ENCODE results near the gene PLCH2.
A peak's percentile ranks its signal among the peaks of the same experiment; 100 is the strongest.

PLCH2 gene

DNA sequence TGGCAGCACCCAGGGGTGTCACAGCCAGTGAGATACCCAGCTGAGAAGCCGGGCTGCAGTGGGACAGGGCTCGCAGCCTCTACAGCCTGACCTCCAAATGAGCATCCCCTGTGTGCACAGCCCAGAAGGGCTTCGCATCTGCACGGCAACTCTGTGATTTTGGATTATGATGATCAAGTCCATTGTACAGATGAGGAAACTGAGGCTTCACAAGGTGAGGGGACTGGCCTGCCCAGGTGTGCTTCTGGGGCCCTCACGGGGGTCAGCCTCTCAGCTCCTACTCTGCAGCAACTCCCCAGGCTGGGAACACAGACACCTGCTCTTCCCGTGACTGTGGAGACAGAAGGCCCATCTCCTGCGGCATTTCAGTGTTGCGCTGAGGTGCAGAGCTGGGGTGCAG, 62.8 kb downstream of the PLCH2 start:
- H3K27me3 ChIP-seq (ENCODE audit: control insufficient read depth in 2 of 2, insufficient read depth in 2 of 2, low read length in 2 of 2): peaks cover 0 to 15% of the 10 kb centered on the region in 2 donors
- H3K4me1 ChIP-seq (ENCODE audit: control insufficient read depth in 2 of 2, insufficient read depth in 2 of 2, low read length in 2 of 2): peaks cover 32 to 40% of the 10 kb centered on the region in 2 donors
- H3K9me3 ChIP-seq (ENCODE audit: control insufficient read depth in 2 of 2, low read length in 2 of 2): no peaks in the 10 kb centered on the region
- H3K27ac ChIP-seq (ENCODE audit: low read depth in 2 of 2, low read length in 2 of 2): no peak overlapping the region
- no peak overlapping the region for H3K9ac ChIP-seq (ENCODE audit: low read depth in 1 of 2, low read length in 2 of 2)
- H3K4me3 ChIP-seq (ENCODE audit: low read length in 2 of 2): no peak overlapping the region
- no peaks in the 10 kb centered on the region for H3K36me3 ChIP-seq (ENCODE audit: control insufficient read depth in 2 of 2, insufficient read depth in 2 of 2, low read length in 2 of 2)

DNA sequence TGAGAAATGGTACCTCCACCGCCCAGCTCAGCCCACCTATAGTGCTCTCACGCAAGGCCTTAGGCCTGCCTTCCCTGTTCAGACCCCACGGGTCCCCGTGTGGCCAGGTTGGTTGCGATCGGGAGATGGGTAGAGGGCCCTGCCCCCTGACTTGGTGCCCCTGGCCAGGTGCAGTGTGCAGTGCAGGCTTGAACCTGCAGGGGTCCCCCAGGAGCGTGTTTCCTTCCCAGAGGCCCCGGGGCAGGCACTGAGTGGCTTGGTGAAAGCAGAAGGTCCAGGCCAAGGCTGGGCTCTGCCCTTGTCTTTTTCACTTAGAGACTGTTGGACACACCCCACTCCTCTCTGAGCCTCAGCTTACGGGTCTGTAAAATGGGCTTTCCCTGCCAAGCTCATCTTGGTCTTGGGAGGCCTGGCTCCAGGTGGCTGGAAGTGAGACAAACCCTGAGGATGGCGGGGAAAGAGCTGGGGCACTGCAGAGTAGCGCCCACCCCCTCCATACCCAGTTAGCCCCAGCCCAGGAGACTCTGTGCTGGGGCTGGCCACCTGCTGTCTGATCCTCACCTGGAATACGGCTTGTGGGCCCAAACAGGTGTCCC, 63.3 kb downstream of the PLCH2 start:
- peaks cover 0 to 15% of the 10 kb centered on the region in 2 donors for H3K27me3 ChIP-seq (ENCODE audit: control insufficient read depth in 2 of 2, insufficient read depth in 2 of 2, low read length in 2 of 2)
- H3K36me3 ChIP-seq (ENCODE audit: control insufficient read depth in 2 of 2, insufficient read depth in 2 of 2, low read length in 2 of 2): no peaks in the 10 kb centered on the region
- peaks cover 35 to 42% of the 10 kb centered on the region in 2 donors for H3K4me1 ChIP-seq (ENCODE audit: control insufficient read depth in 2 of 2, insufficient read depth in 2 of 2, low read length in 2 of 2)
- H3K9me3 ChIP-seq (ENCODE audit: control insufficient read depth in 2 of 2, low read length in 2 of 2): no peaks in the 10 kb centered on the region
- no peak overlapping the region for H3K9ac ChIP-seq (ENCODE audit: low read depth in 1 of 2, low read length in 2 of 2)
- no peak overlapping the region for H3K27ac ChIP-seq (ENCODE audit: low read depth in 2 of 2, low read length in 2 of 2)
- H3K4me3 ChIP-seq (ENCODE audit: low read length in 2 of 2): no peak overlapping the region

DNA sequence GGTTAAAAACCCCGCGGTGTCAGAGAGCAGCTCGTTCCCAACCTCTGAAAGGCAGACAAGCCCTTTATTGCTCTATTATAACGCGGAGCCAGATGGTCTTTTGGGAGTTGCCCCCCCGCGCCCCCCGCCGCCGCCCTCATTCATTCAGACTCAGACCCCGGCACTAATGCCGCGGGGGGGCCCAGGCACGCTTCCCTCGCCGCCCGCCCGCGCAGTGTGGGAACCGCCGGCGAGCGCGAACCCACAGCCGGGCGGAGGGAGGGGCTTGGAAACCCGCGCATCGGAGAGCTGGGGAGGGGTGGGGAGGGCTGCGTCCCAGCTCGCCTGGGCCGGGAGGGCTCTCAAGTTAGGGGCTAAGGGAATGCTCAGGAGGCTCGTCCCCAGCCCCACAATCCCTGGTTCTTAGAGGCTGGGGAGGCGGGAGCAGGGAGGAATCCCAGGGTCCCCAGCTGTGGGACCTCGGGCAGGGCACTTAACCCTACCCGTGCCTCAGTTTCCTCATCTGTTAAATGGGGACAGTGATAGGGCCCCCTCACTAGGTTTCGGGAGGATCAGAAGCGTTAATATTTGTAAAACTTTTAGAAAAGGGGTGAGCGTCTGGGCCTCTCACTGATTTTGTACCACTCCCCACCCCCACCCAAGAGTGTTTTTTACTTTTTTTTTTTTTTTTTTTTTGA, 64.9 kb downstream of the PLCH2 start:
- no peak overlapping the region for H3K9ac ChIP-seq (ENCODE audit: low read depth in 1 of 2, low read length in 2 of 2)
- H3K9me3 ChIP-seq (ENCODE audit: control insufficient read depth in 2 of 2, low read length in 2 of 2): no peaks in the 10 kb centered on the region
- no peaks in the 10 kb centered on the region for H3K36me3 ChIP-seq (ENCODE audit: control insufficient read depth in 2 of 2, insufficient read depth in 2 of 2, low read length in 2 of 2)
- peak overlapping the region in 1 of 2 donors; percentile 23 for H3K27ac ChIP-seq (ENCODE audit: low read depth in 2 of 2, low read length in 2 of 2)
- peaks cover 0 to 9% of the 10 kb centered on the region in 2 donors for H3K27me3 ChIP-seq (ENCODE audit: control insufficient read depth in 2 of 2, insufficient read depth in 2 of 2, low read length in 2 of 2)
- H3K4me3 ChIP-seq (ENCODE audit: low read length in 2 of 2): no peak overlapping the region
- peaks cover 37 to 38% of the 10 kb centered on the region in 2 donors for H3K4me1 ChIP-seq (ENCODE audit: control insufficient read depth in 2 of 2, insufficient read depth in 2 of 2, low read length in 2 of 2)

DNA sequence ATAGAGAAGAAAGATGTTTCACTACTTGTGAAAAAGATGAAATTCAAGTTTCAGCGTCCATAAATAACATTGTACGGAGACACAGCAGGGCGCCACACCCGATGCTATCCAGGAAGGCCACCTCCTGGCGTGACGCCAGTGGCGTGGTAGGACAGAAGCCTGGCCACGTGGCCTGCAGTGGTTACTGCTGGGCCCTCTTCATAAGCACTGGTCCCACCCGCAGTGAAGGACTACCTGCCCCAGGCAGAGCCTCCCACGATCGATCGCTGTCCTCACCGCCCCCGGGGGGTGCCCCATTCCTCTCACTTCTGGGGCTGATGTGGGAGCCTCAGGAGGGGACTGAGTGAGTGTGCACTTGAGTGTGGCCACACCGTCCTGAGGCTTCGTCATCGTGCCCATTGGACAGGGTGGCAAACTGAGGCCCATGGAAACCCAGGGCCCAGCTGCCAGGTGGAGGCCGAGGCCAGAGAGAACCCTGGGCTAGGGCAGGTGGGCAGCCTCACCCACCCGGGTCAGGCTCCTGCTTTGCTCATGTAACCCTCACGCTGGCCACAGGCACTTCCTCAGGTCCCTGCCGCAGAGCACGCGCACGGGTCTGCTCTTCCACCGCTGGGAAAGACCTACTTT, 65.6 kb downstream of the PLCH2 start:
- H3K9ac ChIP-seq (ENCODE audit: low read depth in 1 of 2, low read length in 2 of 2): no peak overlapping the region
- no peaks in the 10 kb centered on the region for H3K9me3 ChIP-seq (ENCODE audit: control insufficient read depth in 2 of 2, low read length in 2 of 2)
- H3K4me1 ChIP-seq (ENCODE audit: control insufficient read depth in 2 of 2, insufficient read depth in 2 of 2, low read length in 2 of 2): peaks cover 39% of the 10 kb centered on the region in 2 donors
- peaks cover 0 to 5% of the 10 kb centered on the region in 2 donors for H3K27me3 ChIP-seq (ENCODE audit: control insufficient read depth in 2 of 2, insufficient read depth in 2 of 2, low read length in 2 of 2)
- H3K4me3 ChIP-seq (ENCODE audit: low read length in 2 of 2): no peak overlapping the region
- no peaks in the 10 kb centered on the region for H3K36me3 ChIP-seq (ENCODE audit: control insufficient read depth in 2 of 2, insufficient read depth in 2 of 2, low read length in 2 of 2)
- peak overlapping the region in 1 of 2 donors; percentile 23 for H3K27ac ChIP-seq (ENCODE audit: low read depth in 2 of 2, low read length in 2 of 2)

DNA sequence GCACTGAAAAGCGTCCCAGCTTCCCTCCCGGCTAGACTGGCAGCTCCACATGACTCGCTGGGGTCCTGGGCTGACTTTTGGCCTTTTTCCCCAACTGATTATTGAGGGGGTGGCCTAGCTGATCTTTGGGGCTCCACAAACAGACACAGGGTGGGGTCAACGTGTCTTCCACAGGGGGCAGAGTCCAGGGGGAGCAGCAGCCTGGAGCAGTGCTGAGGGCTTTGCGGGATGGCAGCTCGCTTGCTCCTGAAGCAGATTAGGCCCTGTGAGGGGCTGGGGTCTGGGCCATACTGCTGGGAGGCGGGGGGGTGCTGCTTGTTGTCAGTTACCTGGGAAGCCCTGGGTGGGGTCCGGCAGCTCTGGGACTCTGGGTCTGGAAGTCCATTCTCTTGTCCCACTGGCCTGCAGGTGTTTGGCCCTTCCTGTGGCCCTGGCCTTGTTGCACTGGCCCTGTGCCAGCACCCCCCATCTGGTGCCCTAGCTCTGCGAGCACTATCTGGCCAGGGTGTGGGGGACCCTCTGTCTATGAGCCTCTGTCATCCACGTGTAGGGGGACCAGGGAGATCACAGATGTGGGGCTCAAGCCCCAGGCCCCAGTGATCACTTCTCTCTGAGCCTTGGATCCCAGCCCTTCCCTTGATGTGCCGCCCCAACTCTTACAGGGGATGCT, 66.3 kb downstream of the PLCH2 start:
- H3K27ac ChIP-seq (ENCODE audit: low read depth in 2 of 2, low read length in 2 of 2): peak overlapping the region in 1 of 2 donors; percentile 23
- peaks cover 0 to 5% of the 10 kb centered on the region in 2 donors for H3K27me3 ChIP-seq (ENCODE audit: control insufficient read depth in 2 of 2, insufficient read depth in 2 of 2, low read length in 2 of 2)
- H3K9me3 ChIP-seq (ENCODE audit: control insufficient read depth in 2 of 2, low read length in 2 of 2): no peaks in the 10 kb centered on the region
- H3K36me3 ChIP-seq (ENCODE audit: control insufficient read depth in 2 of 2, insufficient read depth in 2 of 2, low read length in 2 of 2): no peaks in the 10 kb centered on the region
- no peak overlapping the region for H3K4me3 ChIP-seq (ENCODE audit: low read length in 2 of 2)
- no peak overlapping the region for H3K9ac ChIP-seq (ENCODE audit: low read depth in 1 of 2, low read length in 2 of 2)
- peaks cover 37 to 38% of the 10 kb centered on the region in 2 donors for H3K4me1 ChIP-seq (ENCODE audit: control insufficient read depth in 2 of 2, insufficient read depth in 2 of 2, low read length in 2 of 2)

DNA sequence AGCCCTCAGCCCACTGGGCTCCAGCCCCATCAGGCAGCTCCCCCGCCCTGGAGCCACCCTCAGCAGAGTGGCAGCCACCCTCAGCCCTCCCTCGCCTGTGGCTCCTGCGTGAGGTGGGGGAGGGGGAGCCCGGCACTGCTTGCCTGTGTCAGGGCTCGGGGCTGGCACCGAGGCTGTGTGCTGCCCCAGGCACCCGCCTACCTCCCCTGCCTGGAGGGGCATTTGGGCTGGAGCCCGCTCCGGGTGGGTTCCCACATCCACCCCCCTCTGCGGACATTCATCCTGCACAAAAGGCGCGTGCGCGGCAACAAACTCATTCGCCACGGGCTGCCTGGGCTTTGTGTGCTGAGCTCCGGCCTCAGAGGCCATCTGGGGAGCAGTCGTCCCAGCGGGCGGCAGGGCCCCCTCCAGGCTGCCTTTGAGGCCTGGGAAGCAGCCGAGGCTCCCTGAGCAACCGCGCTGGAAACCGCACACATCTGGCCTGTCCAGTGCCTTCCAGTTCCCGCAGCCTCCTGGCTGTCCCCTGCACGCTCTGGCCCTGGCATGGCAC, 67.5 kb downstream of the PLCH2 start:
- H3K4me1 ChIP-seq (ENCODE audit: control insufficient read depth in 2 of 2, insufficient read depth in 2 of 2, low read length in 2 of 2): peaks cover 44 to 50% of the 10 kb centered on the region in 2 donors
- no peak overlapping the region for H3K9ac ChIP-seq (ENCODE audit: low read depth in 1 of 2, low read length in 2 of 2)

DNA sequence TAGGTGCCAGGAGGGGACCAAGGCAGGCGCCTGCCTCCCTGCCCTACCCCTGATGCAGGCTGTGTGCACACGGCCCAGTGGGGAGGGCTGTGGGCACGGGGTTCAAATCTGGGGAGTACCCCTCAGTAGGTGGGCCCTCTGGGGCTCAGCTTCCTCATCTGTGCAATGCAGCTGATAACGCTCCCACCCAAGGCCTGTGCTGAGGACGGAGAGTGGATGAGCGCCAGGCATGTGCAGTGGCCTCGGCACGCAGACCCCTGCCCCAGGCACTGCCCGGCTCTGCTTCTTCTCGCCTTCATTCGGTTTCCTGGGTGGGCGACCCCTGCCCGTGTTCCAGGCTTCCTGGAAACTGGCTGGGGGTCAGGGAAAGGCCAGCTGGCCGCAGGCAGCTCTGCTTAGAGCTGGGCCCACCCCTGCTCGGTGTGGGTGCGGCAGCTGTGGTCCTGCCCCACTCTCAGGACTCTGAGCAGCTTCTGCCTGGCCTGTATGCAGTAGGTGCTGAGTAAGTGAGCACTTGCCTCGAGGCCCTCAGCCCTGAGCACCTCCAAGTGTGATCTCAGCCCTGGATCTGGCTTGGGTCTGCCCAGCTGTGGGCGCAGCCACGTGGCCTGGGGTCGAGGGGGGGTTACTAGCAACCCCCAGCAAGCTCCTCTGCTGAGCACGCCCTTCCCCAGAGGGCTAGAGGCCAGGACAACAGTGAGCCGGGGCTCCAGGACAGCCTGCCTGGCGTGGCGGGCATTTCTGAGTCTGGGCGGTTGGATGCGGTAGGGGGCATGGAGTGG, 68.2 kb downstream of the PLCH2 start:
- peaks cover 49 to 55% of the 10 kb centered on the region in 2 donors for H3K4me1 ChIP-seq (ENCODE audit: control insufficient read depth in 2 of 2, insufficient read depth in 2 of 2, low read length in 2 of 2)
- H3K9me3 ChIP-seq (ENCODE audit: control insufficient read depth in 2 of 2, low read length in 2 of 2): no peaks in the 10 kb centered on the region
- no peak overlapping the region for H3K4me3 ChIP-seq (ENCODE audit: low read length in 2 of 2)

More for the DNA sequence above, 67.5 kb downstream of the PLCH2 start:
- Histone ChIP-seq H3K27me3 (ENCODE audit: control insufficient read depth in 2 of 2, insufficient read depth in 2 of 2, low read length in 2 of 2) (peaks cover 0 to 3% of the 10 kb centered on the region in 2 donors), H3K9me3 (ENCODE audit: control insufficient read depth in 2 of 2, low read length in 2 of 2) (no peaks in the 10 kb centered on the region), H3K4me3 (ENCODE audit: low read length in 2 of 2) (no peak overlapping the region), H3K36me3 (ENCODE audit: control insufficient read depth in 2 of 2, insufficient read depth in 2 of 2, low read length in 2 of 2) (no peaks in the 10 kb centered on the region), H3K27ac (ENCODE audit: low read depth in 2 of 2, low read length in 2 of 2) (no peak overlapping the region)

DNA sequence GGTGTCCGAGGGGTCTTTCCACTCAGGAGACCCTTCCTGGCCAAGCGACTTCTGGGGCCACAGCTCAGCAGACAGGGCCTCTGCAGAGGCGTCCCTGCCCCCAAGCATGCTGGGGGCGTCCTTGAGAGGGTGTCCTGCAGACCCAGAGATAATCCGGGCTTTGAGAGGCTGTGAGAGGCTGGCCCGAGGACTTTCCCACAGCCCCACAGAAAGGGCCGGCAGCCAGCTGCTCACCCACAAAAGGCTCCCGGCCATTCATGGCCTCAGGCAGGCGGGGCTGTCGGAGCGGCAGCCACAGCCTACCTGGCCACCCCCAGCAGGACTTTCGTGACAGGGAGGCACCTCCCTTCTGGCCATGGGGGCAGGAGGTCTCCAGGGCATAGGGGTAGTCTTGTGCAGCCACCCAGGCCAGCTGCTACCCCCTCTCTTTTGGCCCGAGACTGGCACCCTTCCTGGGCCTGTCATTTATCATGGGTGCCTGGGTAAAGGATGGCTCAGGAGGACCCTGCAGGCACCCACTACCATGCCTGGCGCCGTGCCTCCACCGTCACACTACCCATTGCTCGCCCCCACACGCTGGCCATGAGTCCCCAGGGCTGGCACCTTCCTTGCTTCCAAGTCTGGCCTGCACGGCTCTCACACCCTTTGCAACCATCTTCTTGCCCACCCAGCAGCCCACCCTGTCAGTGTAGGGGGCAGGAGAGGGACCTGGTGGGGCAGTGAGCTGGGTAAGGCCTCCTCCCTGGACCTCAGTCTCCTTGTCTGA, 69.0 kb downstream of the PLCH2 start:
- Histone ChIP-seq H3K4me1 (ENCODE audit: control insufficient read depth in 2 of 2, insufficient read depth in 2 of 2, low read length in 2 of 2) (peaks cover 51 to 59% of the 10 kb centered on the region in 2 donors), H3K36me3 (ENCODE audit: control insufficient read depth in 2 of 2, insufficient read depth in 2 of 2, low read length in 2 of 2) (no peaks in the 10 kb centered on the region), H3K4me3 (ENCODE audit: low read length in 2 of 2) (no peak overlapping the region), H3K9me3 (ENCODE audit: control insufficient read depth in 2 of 2, low read length in 2 of 2) (no peaks in the 10 kb centered on the region), H3K27me3 (ENCODE audit: control insufficient read depth in 2 of 2, insufficient read depth in 2 of 2, low read length in 2 of 2) (peaks cover 0 to 1% of the 10 kb centered on the region in 2 donors), H3K27ac (ENCODE audit: low read depth in 2 of 2, low read length in 2 of 2) (peak overlapping the region; percentile 32 to 77), H3K9ac (ENCODE audit: low read depth in 1 of 2, low read length in 2 of 2) (no peak overlapping the region)

More for the DNA sequence above, 68.2 kb downstream of the PLCH2 start:
- H3K27me3 ChIP-seq (ENCODE audit: control insufficient read depth in 2 of 2, insufficient read depth in 2 of 2, low read length in 2 of 2): peaks cover 0 to 3% of the 10 kb centered on the region in 2 donors
- no peaks in the 10 kb centered on the region for H3K36me3 ChIP-seq (ENCODE audit: control insufficient read depth in 2 of 2, insufficient read depth in 2 of 2, low read length in 2 of 2)
- H3K27ac ChIP-seq (ENCODE audit: low read depth in 2 of 2, low read length in 2 of 2): peak overlapping the region in 1 of 2 donors; percentile 32
- H3K9ac ChIP-seq (ENCODE audit: low read depth in 1 of 2, low read length in 2 of 2): no peak overlapping the region
